Neural cell (in vitro differentiated cells): ENCODE measurements around the gene AMPD2. TPM values are rescaled to one million over a fixed set of nuclear protein-coding genes. Genes with fewer than 3 reads are reported as not detected.
"Not testable (repeated sequence)": the region's sequence is repeated elsewhere in the genome, so short reads cannot be mapped to it uniquely, and the experiment has no call there.

Experiments
- H2AFZ ChIP-seq: fragments of 200-600, 300-800 bp; sonication (generic), shearing (Covaris generic); 2 replicates; pipeline ENCODE4 v1.6.0; 2014; ENCODE audit warnings: low read depth, mild to moderate bottlenecking, antibody characterized with exemption, low read length, moderate library complexity
- H3F3A ChIP-seq: fragments of 200-600 bp; shearing (Covaris generic); 2 replicates; pipeline ENCODE4 v1.6.1; 2016; ENCODE audit warnings: mild to moderate bottlenecking, moderate library complexity, mixed read lengths, antibody characterized with exemption, low read length; ENCODE audit not compliant: insufficient read depth, poor library complexity, severe bottlenecking
- H3K27ac ChIP-seq: fragments of 200-600, 300-800 bp; sonication (generic), shearing (Covaris generic); 2 replicates; pipeline ENCODE4 v1.5.1; 2014; ENCODE audit warnings: mild to moderate bottlenecking, low read length, moderate library complexity
- H3K27me3 ChIP-seq: fragments of 300-800, 200-600 bp; sonication (generic), shearing (Covaris generic); 2 replicates; pipeline ENCODE4 v1.6.0; 2014; ENCODE audit warnings: mild to moderate bottlenecking, low read depth, low read length, moderate library complexity; ENCODE audit not compliant: insufficient read depth
- H3K36me3 ChIP-seq: fragments of 300-800, 200-600 bp; sonication (generic), shearing (Covaris generic); 2 replicates; pipeline ENCODE4 v1.5.1; 2014; ENCODE audit warnings: mild to moderate bottlenecking, antibody characterized with exemption, low read length, moderate library complexity; ENCODE audit not compliant: insufficient read depth
- H3K4me2 ChIP-seq: fragments of 300-800, 200-600 bp; sonication (generic), shearing (Covaris generic); 2 replicates; pipeline ENCODE4 v1.6.0; 2014; ENCODE audit warnings: mild to moderate bottlenecking, low read length
- H3K4me3 ChIP-seq: fragments of 300-800, 200-600 bp; sonication (generic), shearing (Covaris generic); 2 replicates; pipeline ENCODE4 v1.5.1; 2014; ENCODE audit warnings: mild to moderate bottlenecking, low read length, moderate library complexity
- H3K79me2 ChIP-seq: fragments of 200-600 bp; shearing (Covaris generic); replicated peaks from 2 replicates; pipeline ENCODE4 v1.6.0; 2014; ENCODE audit warnings: mild to moderate bottlenecking, low read length, moderate library complexity; ENCODE audit not compliant: insufficient read depth
- H3K9ac ChIP-seq: fragments of 300-800, 200-600 bp; sonication (generic), shearing (Covaris generic); 2 replicates; pipeline ENCODE4 v1.6.1; 2016; ENCODE audit warnings: mild to moderate bottlenecking, low read length, mixed read lengths
- H3K9me2 ChIP-seq: fragments of 200-600 bp; shearing (Covaris generic); 2 replicates; pipeline ENCODE4 v1.6.1; 2016; ENCODE audit warnings: mild to moderate bottlenecking, low read length, mixed read lengths; ENCODE audit not compliant: insufficient read depth
- H3K9me3 ChIP-seq: fragments of 200-600, 300-800 bp; sonication (generic), shearing (Covaris generic); 2 replicates; pipeline ENCODE4 v1.6.1; 2016; ENCODE audit warnings: mild to moderate bottlenecking, mixed run types, low read length, moderate library complexity, mixed read lengths
- H4K20me1 ChIP-seq: fragments of 200-600 bp; shearing (Covaris generic); 2 replicates; pipeline ENCODE4 v1.6.1; 2016; ENCODE audit warnings: mild to moderate bottlenecking, mixed run types; ENCODE audit not compliant: insufficient read depth
- CTCF ChIP-seq: fragments of 450-650 bp; IDR thresholded peaks from 2 replicates; pipeline ENCODE4 v1.5.1; 2014; ENCODE audit warnings: antibody characterized with exemption, mild to moderate bottlenecking, moderate library complexity; ENCODE audit not compliant: poor library complexity, severe bottlenecking
- EP300 ChIP-seq: fragments of 450-650 bp; conservative IDR thresholded peaks from 2 replicates; pipeline ENCODE4 v1.6.1; 2014; ENCODE audit warnings: antibody characterized with exemption, mild to moderate bottlenecking, moderate library complexity; ENCODE audit not compliant: poor library complexity, severe bottlenecking
- EZH2 ChIP-seq: fragments of 200-600, 300-800 bp; shearing (Covaris generic), sonication (generic); IDR thresholded peaks from 2 replicates; pipeline ENCODE4 v1.6.1; 2014; ENCODE audit warnings: antibody characterized with exemption, low read length, borderline replicate concordance, mild to moderate bottlenecking; ENCODE audit not compliant: insufficient read depth, poor library complexity, severe bottlenecking
- MXI1 ChIP-seq: fragments of 450-650 bp; conservative IDR thresholded peaks from 2 replicates; pipeline ENCODE4 v1.6.1; 2014; ENCODE audit warnings: antibody characterized with exemption, mild to moderate bottlenecking; ENCODE audit not compliant: poor library complexity, severe bottlenecking
- POLR2AphosphoS5 ChIP-seq: IDR thresholded peaks from 2 replicates; pipeline ENCODE4 v1.6.1; 2012
- RAD21 ChIP-seq: fragments of 450-650 bp; conservative IDR thresholded peaks from 2 replicates; pipeline ENCODE4 v1.6.1; 2014; ENCODE audit warnings: antibody characterized with exemption, mild to moderate bottlenecking, moderate library complexity
- REST ChIP-seq: IDR thresholded peaks from 2 replicates; pipeline ENCODE4 v1.6.1; 2012; ENCODE audit warnings: borderline replicate concordance
- SMC3 ChIP-seq: fragments of 450-650 bp; conservative IDR thresholded peaks from 2 replicates; pipeline ENCODE4 v1.6.1; 2014; ENCODE audit warnings: antibody characterized with exemption, mild to moderate bottlenecking, moderate library complexity; ENCODE audit not compliant: poor library complexity
- TAF1 ChIP-seq: IDR thresholded peaks from 2 replicates; pipeline ENCODE4 v1.6.1; 2012; ENCODE audit warnings: low read depth
- polyA plus RNA-seq: library from polyadenylated mRNA; depleted of rRNA; stranded (reverse); fragments of >200 nt; gene quantifications from 2 replicates; pipeline ENCODE4 v1.2.3, GENCODE V29; 2014

Gene AMPD2
- polyA plus RNA-seq, 1 donor from 2014 or later = 104 TPM

GRCh38 chr1:109659997-109660690 lies 40.5 kb downstream of the AMPD2 start:
- no peak for TF ChIP-seq EP300

GRCh38 chr1:109660691-109661026 lies 41.0 kb downstream of the AMPD2 start:
- H3K9ac ChIP-seq, H3K4me2 ChIP-seq, H3K27ac ChIP-seq, H2AFZ ChIP-seq, H4K20me1 ChIP-seq, H3F3A ChIP-seq, H3K4me3 ChIP-seq, H3K36me3 ChIP-seq, H3K79me2 ChIP-seq, H3K9me2 ChIP-seq, H3K9me3 ChIP-seq, H3K27me3 ChIP-seq: not testable (repeated sequence)

More at GRCh38 chr1:109659997-109660690, 40.5 kb downstream of the AMPD2 start:
- Histone ChIP-seq H3K36me3 (no peaks in the 10 kb centered on the region), H3K27me3 (no peaks in the 10 kb centered on the region), H3K9me3 (no peaks in the 10 kb centered on the region), H3K4me3 (no peak overlapping the region), H3K9ac (no peak overlapping the region), H2AFZ (no peak overlapping the region), H3K79me2 (no peaks in the 10 kb centered on the region), H4K20me1 (no peaks in the 10 kb centered on the region), H3K9me2 (no peaks in the 10 kb centered on the region), H3K27ac (no peak overlapping the region), H3K4me2 (no peak overlapping the region), H3F3A (no peaks in the 10 kb centered on the region)

- Histone ChIP-seq H3K36me3 (no peaks in the 10 kb centered on the region), H2AFZ (no peak overlapping the region), H3K9me3 (no peaks in the 10 kb centered on the region), H3F3A (no peaks in the 10 kb centered on the region), H3K4me3 (no peak overlapping the region), H3K9ac (no peak overlapping the region), H3K9me2 (no peaks in the 10 kb centered on the region), H3K79me2 (no peaks in the 10 kb centered on the region), H3K4me2 (no peak overlapping the region), H4K20me1 (no peaks in the 10 kb centered on the region), H3K27ac (no peak overlapping the region), H3K27me3 (no peaks in the 10 kb centered on the region)
- TF ChIP-seq SMC3 (no peak), TAF1 (no peak), EZH2 (no peak), MXI1 (no peak), CTCF (no peak), RAD21 (no peak), EP300 (no peak), POLR2AphosphoS5 (no peak), REST (no peak)
These were observed 41.8 kb downstream of the AMPD2 start for GRCh38 chr1:109661391-109661790.
